ENCODE measurements around the gene CPSF4L.
"Not testable (repeated sequence)": the region's sequence is repeated elsewhere in the genome, so short reads cannot be mapped to it uniquely, and the experiment has no call there.

The CPSF4L gene, protein sequence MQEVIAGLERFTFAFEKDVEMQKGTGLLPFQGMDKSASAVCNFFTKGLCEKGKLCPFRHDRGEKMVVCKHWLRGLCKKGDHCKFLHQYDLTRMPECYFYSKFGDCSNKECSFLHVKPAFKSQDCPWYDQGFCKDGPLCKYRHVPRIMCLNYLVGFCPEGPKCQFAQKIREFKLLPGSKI

DNA sequence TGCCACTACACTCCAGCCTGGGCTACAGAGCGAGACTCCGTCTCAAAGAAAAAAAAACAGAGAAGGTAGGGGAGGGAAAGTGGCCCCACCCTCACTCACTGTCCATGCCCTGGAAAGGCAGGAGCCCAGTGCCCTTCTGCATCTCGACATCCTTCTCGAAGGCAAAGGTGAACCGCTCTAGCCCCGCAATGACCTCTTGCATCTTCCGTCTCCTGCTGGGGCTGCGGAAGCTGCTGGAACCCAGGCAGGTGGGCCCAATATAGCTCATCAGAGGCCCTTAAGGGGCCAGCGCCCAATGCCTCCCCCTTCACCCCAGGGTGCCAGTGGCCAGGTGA is at the start of gene CPSF4L:
TSS of gene CPSF4L (minus strand) at position 264 of the 335 bp plus-strand sequence. CDS start at position 202, 62 bp downstream.
- no peak for DNase-seq

DNA sequence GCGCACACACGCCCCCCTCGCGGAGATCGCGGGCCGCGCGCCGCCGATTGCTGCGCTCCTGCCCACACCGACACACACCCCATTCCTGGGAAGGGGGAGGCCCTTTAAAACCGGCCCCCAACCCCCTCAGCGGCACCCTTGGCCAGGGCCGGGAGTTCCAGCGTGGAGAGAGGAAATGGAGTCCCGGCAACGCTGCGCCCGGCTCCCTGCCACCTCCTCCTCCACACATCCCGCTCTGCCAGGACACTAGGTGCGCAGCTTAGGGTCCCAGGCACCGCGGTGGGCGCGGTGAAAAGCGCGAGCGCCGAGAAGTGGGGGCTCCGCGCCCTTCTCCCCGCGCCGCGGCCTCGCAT is 49.7 kb upstream of the CPSF4L start:
- DNase-seq: no peak

DNA sequence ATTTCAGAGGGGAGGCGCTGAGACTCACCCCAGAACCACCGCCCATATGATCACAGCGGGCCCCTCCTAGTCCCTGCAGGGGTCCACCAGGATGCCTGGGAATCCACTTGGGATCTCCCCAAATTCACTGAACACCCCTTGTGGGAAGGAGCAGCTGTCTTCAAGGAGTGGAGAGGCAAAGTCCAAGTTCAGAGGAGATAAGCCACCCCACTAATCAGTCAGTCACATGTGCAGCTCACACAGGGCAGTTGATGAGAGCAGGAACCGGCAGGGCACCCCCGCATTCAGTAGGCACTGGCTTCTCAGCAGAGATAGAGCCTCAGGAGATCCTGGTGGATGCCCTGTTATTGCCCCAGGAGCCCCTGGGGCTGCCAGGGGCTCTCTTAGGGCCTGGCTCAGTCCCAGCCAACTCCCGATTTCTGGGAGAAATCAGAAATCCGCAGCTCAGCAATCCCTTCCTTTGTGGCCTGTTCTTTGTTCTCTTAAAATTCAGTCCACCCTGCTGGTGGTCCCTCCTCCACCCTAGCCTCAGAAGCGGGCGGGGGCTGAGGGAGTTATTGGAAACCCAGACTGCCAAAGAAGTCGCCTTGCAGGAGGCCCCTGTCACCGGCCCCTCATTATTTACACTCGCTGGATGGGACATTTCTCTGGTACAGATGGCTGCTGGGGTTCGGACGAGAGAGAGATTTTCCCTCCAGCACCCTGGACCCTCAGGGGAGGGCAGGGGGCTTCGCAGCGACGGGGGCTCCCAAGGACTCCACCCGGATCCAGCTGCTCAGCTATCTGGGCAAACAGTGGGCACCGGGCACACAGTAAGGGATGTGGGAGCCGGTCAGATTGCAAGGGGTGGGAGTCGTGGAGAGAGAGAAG is 48.3 kb upstream of the CPSF4L start:
- no peak for DNase-seq

DNA sequence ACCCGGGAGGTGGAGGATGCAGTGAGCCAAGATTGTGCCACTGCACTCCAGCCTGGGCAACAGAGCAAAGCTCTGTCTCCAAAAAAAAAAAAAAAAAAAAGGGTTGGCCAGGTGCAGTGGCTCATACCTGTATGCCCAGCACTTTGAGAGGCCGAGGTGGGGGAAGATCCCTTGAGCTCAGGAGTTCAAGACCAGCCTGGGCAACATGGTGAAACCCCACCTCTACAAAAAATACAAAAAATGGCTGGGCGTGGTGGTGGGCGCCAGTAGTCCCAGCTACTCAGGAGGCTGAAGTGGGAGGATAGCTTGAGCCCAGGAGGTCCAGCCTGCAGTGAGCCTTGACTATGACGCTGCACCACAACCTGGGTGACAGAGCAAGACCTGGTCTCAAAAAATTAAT is 47.3 kb upstream of the CPSF4L start:
- not testable (repeated sequence) for DNase-seq

DNA sequence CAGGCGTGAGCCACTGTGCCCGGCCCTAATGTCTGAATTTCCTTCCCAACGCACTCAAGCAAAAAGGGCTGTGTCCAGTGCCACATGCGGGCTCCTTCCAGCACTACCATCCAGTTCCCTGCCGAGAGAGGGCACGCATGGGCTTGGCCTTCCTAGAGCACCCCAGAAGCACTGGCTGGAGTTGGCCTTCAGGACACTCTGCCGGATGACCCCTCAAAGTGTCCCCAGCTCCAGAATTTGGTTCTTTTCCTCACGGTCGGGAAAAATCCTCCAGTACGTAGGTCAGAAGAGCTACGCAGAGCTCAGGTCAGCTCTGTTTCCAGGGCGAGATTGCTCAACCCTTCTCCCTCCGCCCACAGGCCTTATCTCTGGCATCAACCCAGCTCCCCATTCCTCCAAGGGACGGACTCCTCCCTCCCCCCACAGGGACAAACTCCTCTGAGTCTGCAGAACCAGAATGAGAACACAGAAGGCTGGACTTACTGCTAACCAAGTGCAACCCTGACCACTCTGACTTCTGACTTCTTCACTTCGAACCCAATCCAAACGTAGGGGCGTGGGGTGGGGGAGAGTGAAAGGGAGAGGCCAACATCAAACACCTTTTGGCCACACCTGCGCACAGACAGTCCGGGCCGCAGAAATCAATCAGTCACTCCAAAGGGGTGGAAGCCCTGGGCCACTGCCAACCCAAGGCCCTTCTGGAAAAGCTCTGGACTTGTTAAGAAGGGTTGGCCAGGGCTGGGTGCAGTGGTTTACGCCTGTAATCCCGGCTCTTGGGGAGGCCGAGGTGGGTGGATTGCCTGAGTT is 46.5 kb upstream of the CPSF4L start:
- DNase-seq: no peak

DNA sequence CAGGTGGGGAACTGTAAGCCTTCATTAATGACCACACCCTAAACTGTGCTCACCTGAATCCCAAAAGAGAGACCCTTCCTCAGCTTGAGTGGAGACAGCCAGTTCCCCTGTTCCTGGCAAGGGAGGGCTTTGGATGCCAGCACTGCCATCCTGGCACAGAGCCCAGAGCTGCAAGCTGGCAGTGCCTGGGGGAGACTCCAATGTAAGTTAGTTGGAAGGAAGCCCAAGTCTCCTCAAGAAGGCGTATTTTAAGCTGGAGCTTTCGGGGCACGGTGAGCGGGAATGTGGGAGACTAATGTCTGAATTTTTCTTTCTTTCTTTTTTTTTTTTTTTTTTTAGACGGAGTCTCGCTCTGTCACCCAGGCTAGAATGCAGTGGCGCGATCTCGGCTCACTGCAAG is 45.5 kb upstream of the CPSF4L start:
- no peak for DNase-seq

DNA sequence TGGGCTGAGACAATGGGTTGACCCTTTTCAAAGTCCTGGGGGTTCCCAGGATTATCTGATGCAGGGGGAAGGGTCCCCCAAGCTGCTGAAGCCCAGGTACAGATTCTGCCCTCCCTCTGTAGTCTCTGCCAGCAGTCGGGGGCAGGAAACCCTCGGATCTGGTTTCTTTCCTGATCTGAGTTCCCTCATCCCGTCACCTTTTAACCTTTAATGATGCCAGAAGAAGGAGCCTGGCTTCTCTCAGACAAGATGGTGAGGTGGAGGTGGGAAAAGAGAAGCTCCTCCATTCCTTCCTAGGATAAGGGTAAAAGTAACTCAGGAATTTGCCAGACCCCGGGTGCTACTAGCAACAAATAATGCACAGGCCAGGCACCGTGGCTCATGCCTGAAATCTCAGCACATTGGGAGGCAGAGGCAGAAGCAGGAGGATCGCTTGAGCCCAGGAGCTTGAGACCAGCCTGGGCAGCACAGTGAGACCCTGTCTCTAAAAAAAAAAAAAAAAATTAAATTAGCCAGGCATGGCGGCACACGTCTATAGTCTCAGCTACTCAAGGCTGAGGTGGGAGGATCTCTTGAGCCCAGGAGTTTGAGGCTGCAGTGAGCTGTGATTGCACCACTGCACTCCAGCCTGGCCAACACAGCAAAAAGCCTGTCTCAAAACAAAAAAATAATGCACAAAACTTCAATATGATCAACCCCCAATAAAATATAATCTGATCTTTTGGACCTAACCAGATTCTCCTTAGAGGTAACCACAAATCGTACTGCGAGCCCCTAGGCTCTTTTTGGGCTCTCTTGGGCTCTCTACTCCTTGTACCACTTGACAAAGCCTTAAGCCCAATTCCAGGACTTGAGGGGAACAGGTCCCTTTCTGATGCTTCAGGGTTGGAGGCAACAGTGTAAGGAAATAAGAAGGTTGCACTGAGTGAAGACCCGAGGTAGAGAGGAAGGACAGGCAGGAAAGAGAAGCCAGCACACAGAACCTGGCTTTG is 44.5 kb upstream of the CPSF4L start:
- DNase-seq: no peak

DNA sequence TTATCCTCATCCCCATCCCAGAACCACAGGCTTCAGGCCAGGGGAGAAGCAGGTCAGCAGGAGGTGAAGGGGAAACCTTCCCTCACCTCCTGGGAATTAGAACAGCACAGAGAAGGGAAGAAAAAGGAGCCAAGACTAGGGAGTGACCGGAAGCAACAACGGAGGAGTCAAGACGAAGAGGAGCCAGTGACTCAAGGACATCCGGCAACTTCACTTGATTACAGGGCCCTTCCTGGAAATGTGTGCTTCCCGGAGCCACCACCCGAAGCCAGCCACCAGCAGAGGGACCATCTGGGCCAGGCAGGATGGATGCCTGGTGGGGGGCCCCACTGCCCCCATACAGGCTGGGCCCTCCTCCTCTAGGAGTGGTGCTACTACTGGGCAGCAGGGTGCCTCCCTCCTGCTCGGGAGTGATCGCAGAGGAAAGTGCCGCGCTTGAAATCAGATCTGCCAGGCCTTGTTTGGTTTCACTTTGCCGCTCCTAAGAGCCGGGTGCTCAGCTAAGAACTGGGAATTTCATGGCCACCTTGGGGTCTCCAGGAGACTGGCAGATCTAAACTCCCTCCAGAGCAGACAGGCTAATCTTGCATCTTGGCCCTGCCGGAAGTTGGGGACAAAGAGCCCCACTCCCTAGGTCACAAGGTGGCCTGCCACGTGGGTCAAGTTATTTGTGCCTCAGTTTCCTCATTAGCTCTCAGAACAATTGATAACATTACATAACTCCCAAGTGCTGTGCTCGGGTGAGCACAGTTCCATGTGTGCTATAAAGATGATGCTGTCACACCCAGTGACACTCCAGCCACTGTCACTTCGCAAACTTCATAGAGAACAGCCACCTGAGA is 43.5 kb upstream of the CPSF4L start:
- peak; percentile 86 for DNase-seq

DNA sequence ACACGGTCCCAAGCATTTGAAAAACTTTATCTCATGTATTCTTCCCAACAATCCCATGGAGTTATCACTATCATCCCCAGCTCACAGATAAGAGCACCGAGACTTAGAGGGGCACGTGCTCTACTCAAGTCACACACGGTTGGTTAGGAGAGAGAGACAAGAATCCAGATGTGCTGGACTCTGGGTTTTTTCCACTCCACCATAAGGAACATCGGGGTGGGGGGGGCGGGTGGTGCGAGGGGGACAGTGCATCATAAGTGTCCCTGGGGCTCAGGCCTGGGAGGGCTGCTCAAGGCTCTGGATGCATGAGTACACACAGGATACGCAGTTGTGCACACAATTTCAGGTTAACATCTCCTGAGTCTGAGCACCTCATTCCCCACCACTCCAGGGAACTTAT is 42.8 kb upstream of the CPSF4L start:
- no peak for DNase-seq

DNA sequence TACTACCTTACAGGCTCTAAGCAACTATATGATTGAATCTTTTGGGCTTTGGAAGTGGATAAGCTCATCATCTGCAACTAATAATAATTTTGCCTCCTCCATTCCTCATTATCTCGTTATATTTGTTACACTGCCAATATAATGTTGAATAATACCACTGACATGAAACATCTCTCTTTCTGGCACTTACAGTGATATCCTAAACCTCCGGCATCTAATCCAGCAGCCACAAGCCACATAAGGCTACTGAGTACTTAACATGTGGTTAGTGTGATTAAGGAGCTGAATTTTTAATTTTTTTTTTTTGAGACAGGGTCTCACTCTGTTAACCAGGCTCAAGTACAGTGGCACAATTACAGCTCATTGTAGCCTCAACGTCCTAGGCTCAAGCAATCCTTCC is 40.5 kb upstream of the CPSF4L start:
- no peak for DNase-seq

DNA sequence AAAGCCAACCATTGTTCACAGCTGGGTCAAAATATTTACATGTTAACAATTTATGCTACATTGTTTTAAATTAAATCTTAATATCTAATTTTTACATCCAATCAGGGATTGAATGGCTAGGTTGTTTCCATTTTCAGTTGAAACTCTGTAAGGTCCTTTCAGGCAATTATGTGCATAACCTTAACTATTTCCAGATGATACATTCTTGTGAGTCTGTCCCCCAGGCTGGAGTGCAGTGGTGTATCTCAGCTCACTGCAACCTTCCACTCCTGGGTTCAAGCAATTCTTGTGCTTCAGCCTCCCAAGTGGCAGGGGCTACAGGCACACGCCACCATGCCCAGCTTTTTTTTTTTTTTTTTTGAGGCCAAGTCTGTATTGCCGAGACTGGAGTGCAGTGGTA is 39.7 kb upstream of the CPSF4L start:
- no peak for DNase-seq

DNA sequence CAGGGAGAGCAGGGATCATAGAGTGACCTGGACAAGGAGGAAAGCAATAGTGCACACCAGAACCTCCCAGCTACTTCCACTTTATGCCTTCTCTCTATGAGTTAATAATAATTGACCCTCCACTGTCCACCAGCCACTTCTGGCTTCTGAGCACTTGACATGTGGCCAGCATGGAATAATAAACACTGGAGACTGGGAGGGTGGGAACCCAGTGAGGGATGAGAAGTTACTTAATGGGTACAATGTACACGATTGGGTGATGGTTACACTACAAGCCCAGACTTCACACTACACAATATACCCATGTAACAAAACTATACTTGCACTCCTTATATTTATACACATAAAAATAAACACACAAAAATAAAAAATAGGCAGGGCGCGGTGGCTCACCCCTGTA is 38.7 kb upstream of the CPSF4L start:
- DNase-seq: no peak

DNA sequence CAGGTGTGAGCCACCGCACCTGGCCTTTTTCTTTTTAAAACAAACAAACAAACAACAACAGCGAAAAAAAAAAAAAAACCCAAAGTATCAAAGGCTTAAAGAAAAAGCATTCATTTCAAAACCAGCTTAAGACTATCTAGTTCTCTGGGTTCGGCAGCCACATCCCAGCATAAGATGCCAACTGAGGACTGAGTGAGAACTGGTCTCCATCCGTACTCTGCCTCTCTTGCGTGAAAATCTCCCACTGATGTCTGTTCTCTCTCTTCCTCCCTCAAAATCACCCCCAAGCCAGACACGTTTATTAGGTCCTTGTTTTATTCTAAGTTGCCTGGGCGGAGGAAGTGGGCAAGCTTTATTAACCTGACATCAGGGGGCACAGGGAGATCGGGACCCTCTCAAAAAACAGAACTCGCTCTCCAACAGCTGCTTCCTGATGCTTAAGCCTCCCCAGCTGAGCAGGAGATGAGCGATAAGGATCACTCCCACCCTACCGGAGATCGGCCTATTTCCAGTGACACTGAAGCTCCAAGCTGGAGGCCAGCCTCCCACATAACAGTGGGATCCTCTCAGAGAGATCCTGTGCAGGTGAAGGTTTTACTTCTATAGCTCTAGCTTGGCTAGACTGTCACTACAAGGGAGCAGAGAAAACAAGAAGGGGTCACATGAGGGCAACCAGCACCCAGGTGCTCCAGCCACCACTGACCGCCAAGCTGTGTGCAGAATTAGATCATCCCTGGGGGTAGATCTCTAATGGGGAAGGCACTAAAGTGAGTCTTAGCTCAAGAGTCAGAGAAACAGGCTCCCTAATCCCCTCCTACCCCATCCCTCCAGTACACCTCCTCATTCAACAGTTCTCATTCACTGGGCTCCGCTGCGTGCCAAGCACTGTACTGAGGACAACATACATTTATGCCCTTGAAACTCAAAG is 36.5 kb upstream of the CPSF4L start:
- no peak for DNase-seq

DNA sequence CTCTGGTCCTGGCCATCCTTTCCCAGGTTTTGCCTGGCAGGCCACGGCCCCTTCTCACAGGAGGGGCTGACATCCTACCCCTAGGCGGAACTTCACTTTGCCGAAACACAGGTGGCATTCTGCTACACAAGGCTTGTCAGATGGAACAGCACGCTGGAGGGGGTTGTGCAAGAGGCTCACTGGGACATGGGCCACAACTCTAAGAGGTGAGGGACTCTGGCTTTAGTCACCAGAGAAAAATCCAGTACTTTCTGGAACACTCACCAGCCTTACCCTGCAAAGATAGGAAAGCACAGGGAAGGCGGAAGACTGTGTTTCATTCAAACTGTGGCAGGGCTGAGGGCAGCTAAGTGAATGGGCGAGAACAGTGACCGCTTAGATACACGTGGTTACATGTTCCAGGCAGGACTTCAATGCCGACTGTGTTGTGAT is 31.8 kb upstream of the CPSF4L start:
- no peak for DNase-seq

DNA sequence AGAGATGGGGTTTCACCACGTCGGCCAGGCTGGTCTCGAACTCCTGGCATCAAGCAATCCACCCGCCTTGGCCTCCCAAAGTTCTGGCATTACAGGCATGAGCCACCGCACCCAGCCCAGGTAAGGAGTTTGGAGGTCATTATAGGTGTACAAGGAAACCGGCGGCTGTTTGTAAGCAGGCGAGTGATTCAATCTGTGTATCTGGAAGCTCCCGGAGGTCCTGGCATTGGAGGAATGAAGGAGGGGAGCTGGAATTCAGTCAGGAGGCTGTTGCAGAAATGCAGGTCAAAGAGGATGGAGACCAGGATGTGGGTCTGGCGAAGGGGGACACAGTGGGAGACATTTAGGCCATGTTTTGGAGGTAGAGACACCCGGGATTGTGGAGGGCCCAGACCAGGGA is 31.4 kb upstream of the CPSF4L start:
- no peak for DNase-seq

DNA sequence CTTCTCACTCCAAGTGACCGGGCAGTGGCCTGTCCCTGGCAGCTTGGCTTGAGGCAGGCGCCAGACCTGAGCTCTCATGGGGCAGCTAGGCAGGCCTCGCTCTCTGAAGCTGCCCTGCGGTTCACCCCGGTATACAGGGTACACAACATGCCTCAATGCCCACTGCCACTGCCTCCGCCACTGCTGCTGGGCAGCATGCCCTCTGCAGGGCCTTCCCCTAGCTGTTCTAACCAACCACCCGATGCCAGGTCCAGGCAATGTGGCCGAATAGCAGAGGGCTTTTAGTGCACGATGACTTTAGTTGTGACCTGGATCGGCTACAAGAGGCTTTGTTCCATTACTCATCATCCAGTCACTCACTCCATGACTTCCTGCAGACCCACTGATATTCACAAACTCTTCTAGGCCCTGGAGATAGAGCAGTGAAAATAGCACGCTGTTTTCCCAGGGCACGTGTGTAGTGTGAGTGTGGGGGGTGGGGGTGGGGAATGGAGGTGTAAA is 30.4 kb upstream of the CPSF4L start:
- DNase-seq: no peak

DNA sequence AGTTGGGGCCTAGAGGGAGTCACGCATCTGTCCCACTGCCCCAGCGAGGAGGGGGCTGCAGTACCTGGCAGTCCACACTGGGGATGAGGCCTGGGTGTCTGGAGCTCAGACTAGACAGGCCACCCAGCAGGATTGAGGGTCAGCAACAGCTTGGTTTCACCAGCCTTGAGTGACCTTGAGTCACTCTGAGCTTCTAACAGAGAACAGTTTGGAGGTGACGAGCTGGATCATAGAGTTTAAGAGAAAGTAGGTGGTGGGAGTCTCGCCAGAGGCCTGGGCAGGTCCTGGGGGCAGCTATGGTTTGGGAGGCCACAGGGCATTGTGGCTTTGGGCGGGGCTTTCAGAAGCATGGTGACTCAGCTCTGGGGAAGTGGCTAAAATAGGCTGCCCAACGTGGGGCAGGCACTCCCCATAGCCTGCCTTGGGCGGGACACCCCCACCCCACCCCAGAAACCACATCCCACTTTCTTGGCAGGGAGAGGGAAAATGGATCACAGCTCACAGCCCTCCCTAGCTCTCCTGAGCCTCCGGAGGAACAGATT is 29.7 kb upstream of the CPSF4L start:
- DNase-seq: peak; percentile 85

DNA sequence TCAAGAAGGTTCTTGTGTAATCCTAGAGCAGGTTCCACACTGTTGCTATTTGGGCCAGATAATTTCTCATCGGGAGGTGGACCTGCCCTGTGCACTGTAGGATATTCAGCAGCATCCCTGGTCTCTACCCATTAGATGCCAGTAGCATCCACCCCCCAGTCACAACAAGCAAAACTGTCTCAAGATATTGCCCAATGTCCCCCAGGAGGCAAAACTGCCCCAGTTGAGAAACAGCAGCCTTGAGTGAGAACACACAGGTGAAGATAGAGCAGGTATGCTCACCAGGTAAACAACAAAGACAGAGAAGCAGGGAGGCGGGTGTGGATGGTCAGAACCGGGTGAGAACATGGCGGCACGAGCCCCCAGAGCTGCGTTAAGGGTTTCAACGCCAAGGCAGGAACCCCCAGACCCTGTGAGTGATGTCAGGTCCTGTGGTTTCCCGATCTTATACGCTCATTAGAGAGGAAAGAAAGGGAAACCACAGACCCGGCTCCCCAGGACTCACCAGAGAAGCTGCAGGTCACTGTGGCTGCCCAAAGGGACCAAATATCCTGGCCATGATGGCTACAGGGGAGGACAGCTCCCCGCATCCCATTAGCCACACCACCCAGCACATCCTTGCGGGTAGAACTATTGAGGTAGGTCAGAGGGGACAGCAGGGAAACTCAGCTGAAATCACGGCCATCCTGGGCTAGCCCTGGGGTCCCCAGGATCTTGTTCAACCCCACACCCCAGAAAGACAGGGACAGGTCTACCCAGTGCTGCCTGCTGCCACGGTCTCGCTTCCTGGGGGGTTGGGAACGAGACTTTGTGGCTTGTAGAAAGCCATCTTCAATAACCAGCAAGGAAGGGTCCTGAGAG is 28.9 kb upstream of the CPSF4L start:
- DNase-seq: no peak

All from left hindlimb (tissue), 1 donor.